Fibroblast of lung (primary cell): Measurements from ENCODE around the gene LRRFIP1. TPM values are rescaled to one million over a fixed set of nuclear protein-coding genes. Genes with fewer than 3 reads are reported as not detected.

ENCODE experiments used
- DNase-seq, 2 donors: peaks; one replicate each; pipeline versions ENCODE4 v3.0.0 to v3.0.0-alpha.2; 2010; ENCODE audit warnings: low read depth in 2 of 2
- H2AFZ ChIP-seq: 2 replicates; pipeline ENCODE4 v1.5.1; 2012; ENCODE audit warnings: low read length, control low read depth, inconsistent platforms
- H3K27ac ChIP-seq: 2 replicates; pipeline ENCODE4 v1.5.1; 2011; ENCODE audit warnings: low read length, control low read depth; ENCODE audit not compliant: insufficient read depth
- H3K27me3 ChIP-seq: 2 replicates; pipeline ENCODE4 v1.5.1; 2011; ENCODE audit warnings: mild to moderate bottlenecking, low read length; ENCODE audit not compliant: control insufficient read depth, insufficient read depth
- H3K36me3 ChIP-seq: 2 replicates; pipeline ENCODE4 v1.5.1; 2011; ENCODE audit warnings: low read length; ENCODE audit not compliant: control insufficient read depth, insufficient read depth
- H3K4me1 ChIP-seq: 2 replicates; pipeline ENCODE4 v1.5.1; 2011; ENCODE audit warnings: low read length; ENCODE audit not compliant: control insufficient read depth, insufficient read depth; ENCODE audit errors: extremely low read depth
- H3K4me2 ChIP-seq: 2 replicates; pipeline ENCODE4 v1.5.1; 2011; ENCODE audit warnings: low read length, control low read depth; ENCODE audit not compliant: insufficient read depth; ENCODE audit errors: extremely low read depth
- H3K4me3 ChIP-seq, 4 experiments: fragments of 200-600 bp in 1 of 4; sonication (generic) in 1 of 4; replicated peaks in 1 of 4; 2 replicates each; pipeline ENCODE4 v1.5.1; 2011 to 2016; ENCODE audit warnings: low read length in 4 of 4, low read depth in 3 of 4, mild to moderate bottlenecking in 3 of 4, control low read depth in 2 of 4, inconsistent platforms in 1 of 4, mixed read lengths in 1 of 4; ENCODE audit not compliant: insufficient read depth in 1 of 4; ENCODE audit errors: control extremely low read depth in 1 of 4
- H3K79me2 ChIP-seq: 2 replicates; pipeline ENCODE4 v1.5.1; 2012; ENCODE audit warnings: mild to moderate bottlenecking, low read length, inconsistent platforms; ENCODE audit not compliant: control insufficient read depth, insufficient read depth
- H3K9ac ChIP-seq: 2 replicates; pipeline ENCODE4 v1.5.1; 2011; ENCODE audit warnings: mild to moderate bottlenecking, low read length, control low read depth; ENCODE audit not compliant: insufficient read depth
- H3K9me3 ChIP-seq: 2 replicates; pipeline ENCODE4 v1.5.1; 2012; ENCODE audit warnings: low read depth, low read length; ENCODE audit not compliant: control insufficient read depth, insufficient read depth
- H4K20me1 ChIP-seq: 2 replicates; pipeline ENCODE4 v1.5.1; 2011; ENCODE audit warnings: low read length; ENCODE audit not compliant: control insufficient read depth, insufficient read depth; ENCODE audit errors: extremely low read depth
- EZH2 ChIP-seq: IDR thresholded peaks from 2 replicates; pipeline ENCODE4 v1.5.1; 2012; ENCODE audit warnings: low read length, control low read depth, mild to moderate bottlenecking; ENCODE audit errors: missing control alignments
- polyA plus RNA-seq, 2 donors: library from polyadenylated mRNA; depleted of rRNA in 1 of 2; stranded (reverse) in 1 of 2; unstranded in 1 of 2; fragments of >200 nt; gene quantifications; 2 replicates each; pipeline ENCODE4 v1.2.1, GENCODE V29; 2011 to 2012; ENCODE audit warnings: missing spikeins in 1 of 2
- total RNA-seq: library from RNA; depleted of rRNA; stranded (reverse); fragments of >200 nt; gene quantifications from 2 replicates; pipeline ENCODE4 v1.2.1, GENCODE V29; 2014
- TF ChIP-seq, protein P1 (sequence below), 2 donors: IDR thresholded peaks in 1 of 2; conservative IDR thresholded peaks in 1 of 2; 1 replicate in 1 of 2; 2 replicates in 1 of 2; pipeline ENCODE4 v1.5.1; 2011 to 2012; ENCODE audit warnings: low read length in 2 of 2, control low read depth in 1 of 2, inconsistent platforms in 1 of 2, low read depth in 1 of 2, mild to moderate bottlenecking in 1 of 2

LRRFIP1 gene
- total and polyA plus RNA-seq, 2 donors (not counting 1 experiment from before 2014, with no cell fraction given): 58.1 to 113 TPM

DNA sequence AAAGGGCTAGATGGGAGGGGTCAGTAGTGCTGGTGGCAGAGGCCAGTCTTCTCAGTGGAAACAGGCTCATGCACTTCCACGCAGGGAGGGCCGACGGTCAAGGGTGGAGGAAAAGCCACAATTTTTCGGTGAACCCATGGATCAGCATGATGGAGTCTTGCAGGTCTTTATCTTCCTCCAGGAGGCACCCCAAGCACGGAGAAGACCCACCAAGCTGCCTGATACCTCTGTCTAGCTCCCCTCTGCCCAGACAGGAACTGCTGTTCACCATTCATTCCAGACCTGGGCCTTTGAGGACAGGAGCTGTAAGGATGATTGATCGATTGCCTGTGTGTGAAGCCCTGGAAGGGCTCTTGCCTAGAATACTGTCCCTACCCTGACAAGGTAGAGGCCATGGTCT lies 2.8 kb upstream of the LRRFIP1 start:
- TF ChIP-seq EZH2: no peak
- TF ChIP-seq, protein P1, sequence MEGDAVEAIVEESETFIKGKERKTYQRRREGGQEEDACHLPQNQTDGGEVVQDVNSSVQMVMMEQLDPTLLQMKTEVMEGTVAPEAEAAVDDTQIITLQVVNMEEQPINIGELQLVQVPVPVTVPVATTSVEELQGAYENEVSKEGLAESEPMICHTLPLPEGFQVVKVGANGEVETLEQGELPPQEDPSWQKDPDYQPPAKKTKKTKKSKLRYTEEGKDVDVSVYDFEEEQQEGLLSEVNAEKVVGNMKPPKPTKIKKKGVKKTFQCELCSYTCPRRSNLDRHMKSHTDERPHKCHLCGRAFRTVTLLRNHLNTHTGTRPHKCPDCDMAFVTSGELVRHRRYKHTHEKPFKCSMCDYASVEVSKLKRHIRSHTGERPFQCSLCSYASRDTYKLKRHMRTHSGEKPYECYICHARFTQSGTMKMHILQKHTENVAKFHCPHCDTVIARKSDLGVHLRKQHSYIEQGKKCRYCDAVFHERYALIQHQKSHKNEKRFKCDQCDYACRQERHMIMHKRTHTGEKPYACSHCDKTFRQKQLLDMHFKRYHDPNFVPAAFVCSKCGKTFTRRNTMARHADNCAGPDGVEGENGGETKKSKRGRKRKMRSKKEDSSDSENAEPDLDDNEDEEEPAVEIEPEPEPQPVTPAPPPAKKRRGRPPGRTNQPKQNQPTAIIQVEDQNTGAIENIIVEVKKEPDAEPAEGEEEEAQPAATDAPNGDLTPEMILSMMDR (conservative IDR thresholded peaks at IDR 0.05 in 1 of 2, IDR thresholded peaks at IDR 0.05 in 1 of 2; ENCODE audit: low read depth in 1 of 2, low read length in 2 of 2): no peak
- Histone ChIP-seq H3K4me1 (no peaks in the 10 kb centered on the region), H3K79me2 (no peaks in the 10 kb centered on the region), H3K4me3 (no peak overlapping the region), H3K27me3 (peaks cover 2% of the 10 kb centered on the region), H4K20me1 (no peaks in the 10 kb centered on the region), H3K36me3 (no peaks in the 10 kb centered on the region), H2AFZ (no peak overlapping the region), H3K9me3 (no peaks in the 10 kb centered on the region), H3K9ac (no peak overlapping the region), H3K27ac (no peak overlapping the region), H3K4me2 (no peak overlapping the region)
- DNase-seq: no peak

DNA sequence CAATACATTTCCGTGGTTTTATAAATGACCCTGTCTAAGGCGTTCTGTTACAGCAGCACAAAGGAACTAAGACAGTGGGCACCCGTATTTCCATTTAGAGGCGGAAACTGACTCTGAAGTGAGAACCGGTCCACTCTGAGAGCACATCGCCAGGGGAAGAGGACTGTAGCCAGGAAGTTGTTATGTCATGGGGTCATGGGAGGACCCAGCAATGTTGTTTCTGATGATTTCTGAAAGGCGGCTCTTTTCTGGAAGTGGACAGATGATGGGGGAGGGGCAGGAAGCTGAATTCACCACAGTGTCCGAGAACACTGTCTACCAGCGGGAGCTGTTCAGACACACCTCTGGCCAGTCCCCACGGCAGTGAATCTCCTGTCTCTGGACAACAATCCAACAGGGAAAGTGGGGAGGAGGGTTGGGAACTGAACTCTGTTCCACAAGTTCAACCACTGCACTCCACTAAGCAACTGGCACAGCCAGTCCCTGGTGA lies 2.1 kb upstream of the LRRFIP1 start:
- Histone ChIP-seq H3K27me3 (peaks cover 2% of the 10 kb centered on the region), H3K4me1 (no peaks in the 10 kb centered on the region), H3K9ac (no peak overlapping the region), H3K9me3 (no peaks in the 10 kb centered on the region), H3K27ac (no peak overlapping the region), H3K36me3 (no peaks in the 10 kb centered on the region), H2AFZ (no peak overlapping the region), H3K4me2 (no peak overlapping the region), H3K4me3 (no peak overlapping the region), H4K20me1 (no peaks in the 10 kb centered on the region), H3K79me2 (no peaks in the 10 kb centered on the region)
- DNase-seq: no peak
- TF ChIP-seq, protein P1 (conservative IDR thresholded peaks at IDR 0.05 in 1 of 2, IDR thresholded peaks at IDR 0.05 in 1 of 2; ENCODE audit: low read depth in 1 of 2, low read length in 2 of 2): no peak
- no peak for TF ChIP-seq EZH2

DNA sequence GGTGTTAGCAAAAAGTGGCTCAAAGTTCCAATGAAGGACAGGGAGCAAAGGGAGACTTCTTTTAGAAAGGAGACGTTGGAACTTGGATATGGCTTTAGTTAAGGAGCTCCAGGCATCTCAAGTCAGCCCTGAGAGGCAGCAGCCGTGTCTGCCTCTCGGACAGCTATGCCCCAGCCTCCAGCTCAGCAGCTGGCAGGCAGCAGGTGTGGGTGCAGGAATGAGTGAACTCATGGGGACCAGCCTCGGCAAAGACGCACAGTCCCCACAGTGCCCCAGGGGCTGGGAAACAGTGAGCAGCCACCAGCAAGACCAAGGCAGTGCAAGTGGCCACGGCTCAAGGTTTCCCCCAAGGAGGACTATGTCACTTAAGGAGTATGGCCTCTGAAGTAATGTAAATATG lies 1.6 kb upstream of the LRRFIP1 start:
- no peak overlapping the region for H2AFZ ChIP-seq
- H3K9ac ChIP-seq: no peak overlapping the region
- H3K4me2 ChIP-seq: no peak overlapping the region
- no peak for DNase-seq
- H3K9me3 ChIP-seq: no peaks in the 10 kb centered on the region
- H3K27me3 ChIP-seq: peaks cover 2% of the 10 kb centered on the region
- H3K27ac ChIP-seq: no peak overlapping the region
- H4K20me1 ChIP-seq: no peaks in the 10 kb centered on the region
- peaks cover 2% of the 10 kb centered on the region for H3K79me2 ChIP-seq
- H3K36me3 ChIP-seq: no peaks in the 10 kb centered on the region
- H3K4me3 ChIP-seq: no peak overlapping the region
- no peaks in the 10 kb centered on the region for H3K4me1 ChIP-seq
- TF ChIP-seq EZH2: no peak
- TF ChIP-seq, protein P1 (conservative IDR thresholded peaks at IDR 0.05 in 1 of 2, IDR thresholded peaks at IDR 0.05 in 1 of 2; ENCODE audit: low read depth in 1 of 2, low read length in 2 of 2): no peak
